HUDEP-2 (cell line): Measurements from ENCODE around the gene C1orf35.

ENCODE experiments used
- DNase-seq, 76 experiments: peaks; one replicate each; lab custom pipeline; 2025; ENCODE audit not compliant: unreplicated experiment in 76 of 76; lab: John Stamatoyannopoulos, UW

Gene C1orf35

DNA sequence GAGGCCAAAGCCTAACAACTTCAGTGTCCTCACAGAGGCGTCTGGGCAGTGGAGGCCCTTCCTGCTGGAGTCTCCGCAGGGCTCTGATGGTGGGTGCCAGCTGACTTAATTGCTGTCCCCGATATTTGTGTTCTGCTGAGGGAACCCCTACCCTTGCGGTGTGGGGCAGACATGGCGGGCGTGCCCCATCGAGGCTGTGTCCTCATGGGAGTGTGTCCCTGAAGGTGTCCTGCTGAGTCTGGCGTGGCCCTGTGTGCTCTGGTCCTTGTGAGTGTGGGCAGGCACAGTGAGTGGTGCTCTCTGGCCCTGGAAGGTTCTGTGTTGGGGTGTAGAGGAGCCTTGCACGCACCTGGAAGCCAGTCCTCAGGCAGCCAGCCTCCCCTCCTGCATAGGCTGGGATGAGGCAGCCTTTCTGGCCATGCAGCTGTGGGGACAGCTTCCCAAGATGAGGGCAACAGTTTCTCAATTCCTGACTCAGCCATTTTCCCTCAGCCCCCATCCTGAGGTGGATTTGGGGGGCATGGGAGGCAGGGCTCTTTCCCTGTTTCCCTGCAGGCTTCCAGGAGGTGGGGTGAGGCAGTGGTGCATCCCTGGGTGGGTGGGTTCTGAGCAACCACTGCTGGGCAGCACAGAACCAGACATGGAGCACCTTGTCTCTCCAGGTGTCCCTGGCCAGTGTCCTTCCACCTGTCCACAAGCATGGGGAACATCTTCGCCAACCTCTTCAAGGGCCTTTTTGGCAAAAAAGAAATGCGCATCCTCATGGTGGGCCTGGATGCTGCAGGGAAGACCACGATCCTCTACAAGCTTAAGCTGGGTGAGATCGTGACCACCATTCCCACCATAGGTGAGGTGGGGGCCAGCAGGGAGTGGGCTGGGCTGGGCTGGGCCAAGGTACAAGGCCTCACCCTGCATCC is 6.5 kb downstream of the C1orf35 start:
- no peak for DNase-seq

DNA sequence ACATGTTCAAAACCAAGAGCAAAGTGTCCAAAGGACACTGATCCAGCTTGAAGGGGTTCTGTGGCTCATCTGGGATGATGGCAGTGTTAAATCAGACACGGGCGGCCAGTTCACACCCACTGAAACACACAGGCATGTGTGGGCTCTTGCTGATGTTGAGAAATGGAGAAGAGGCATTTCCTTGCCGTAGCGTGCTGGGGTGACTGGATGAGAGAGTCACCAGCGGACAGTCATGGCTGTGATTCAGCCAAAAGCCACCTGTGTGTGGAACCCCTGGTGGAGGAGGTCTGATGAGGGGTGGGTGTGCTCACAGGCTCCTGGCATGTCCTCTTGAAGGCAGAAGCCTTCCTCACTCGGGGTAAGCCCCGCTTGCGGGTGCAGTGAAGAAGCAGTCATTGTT is 7.2 kb downstream of the C1orf35 start:
- DNase-seq: no peak

DNA sequence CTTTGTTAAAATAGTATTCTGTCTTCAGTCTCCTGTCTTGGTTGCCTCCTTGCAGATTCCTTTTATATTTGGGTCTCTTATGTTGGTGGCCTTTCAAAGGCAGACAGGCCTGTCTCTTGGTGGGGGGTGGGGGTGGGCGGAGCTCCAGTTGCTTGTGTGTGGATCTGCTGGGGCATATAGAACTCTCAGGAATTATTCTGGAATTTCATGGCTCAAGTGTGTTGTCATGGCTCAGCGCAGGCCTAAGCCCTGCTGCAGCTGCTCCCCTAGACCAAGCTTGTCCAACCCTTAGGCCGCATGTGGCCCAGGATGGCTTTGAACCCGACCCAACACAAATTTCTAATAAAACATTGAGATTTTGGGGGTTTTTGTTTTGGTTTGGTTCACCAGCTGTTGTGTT is 8.0 kb downstream of the C1orf35 start:
- DNase-seq: no peak

DNA sequence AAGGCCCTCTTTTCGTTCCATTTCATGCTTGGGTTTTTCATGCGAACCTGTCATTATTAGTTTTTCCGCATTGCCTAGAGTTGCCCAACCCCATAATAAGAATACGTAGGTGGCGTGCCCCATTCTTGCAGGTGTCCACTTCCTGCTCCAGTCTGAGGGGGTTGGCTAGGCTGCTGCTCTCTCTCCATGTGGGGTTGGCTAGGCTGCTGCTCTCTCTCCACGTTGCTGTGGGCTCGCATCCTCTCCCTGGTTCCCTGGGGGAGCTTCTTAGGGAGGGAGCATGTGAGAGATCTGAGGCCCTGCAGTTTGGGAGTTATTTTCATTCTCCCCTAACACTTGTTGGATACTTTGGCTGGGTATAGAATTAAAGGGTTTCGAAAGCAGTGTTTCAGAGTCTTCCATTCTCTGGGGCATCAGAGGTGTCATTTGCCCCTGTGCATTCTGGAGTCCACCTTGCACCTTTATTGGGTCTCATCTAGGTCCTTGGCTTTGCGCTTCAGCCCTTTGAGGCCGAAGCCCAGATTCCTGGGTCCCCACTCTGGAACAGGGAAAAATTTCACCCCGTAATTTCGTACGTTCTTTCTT is 8.6 kb downstream of the C1orf35 start:
- DNase-seq: no peak

DNA sequence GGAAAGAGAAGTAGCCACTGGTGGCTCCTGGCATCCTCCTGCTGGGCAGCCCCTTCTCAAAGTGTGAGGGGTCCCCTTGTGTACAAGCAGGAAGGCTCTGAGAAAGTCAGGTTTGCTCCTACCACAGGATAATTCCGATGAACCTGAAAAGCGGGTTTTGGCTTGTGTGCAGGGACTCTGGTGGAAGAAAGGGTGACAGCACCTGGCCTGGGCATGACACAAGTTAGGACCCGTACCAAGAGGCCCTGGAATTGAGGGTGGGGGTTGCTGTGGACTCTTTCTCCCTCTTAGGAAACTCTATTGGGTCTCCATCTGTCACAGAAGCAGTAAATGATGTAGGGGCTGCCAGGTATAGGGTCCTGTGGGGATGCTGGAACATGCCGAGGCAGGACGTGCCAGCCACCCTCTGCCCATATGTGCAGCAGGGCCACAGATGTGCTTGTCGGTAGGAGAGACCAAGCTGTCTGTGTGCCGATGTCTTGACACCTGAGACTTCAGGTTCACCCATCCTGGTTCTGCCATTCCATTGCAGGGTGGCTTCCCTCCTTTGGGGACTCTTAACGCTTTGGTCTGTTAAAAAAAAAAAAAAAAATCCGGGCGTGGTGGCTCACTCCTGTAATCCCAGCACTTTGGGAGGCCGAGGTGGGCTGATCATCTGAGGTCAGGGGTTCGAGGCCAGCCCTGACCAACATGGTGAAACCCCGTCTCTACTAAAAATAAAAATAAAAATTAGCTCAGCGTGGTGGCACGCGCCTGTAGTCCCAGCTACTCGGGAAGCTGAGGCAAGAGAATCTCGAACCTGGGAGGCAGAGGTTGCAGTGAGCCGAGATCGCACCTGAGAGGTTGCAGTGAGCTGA is 9.8 kb downstream of the C1orf35 start:
- DNase-seq: no peak

DNA sequence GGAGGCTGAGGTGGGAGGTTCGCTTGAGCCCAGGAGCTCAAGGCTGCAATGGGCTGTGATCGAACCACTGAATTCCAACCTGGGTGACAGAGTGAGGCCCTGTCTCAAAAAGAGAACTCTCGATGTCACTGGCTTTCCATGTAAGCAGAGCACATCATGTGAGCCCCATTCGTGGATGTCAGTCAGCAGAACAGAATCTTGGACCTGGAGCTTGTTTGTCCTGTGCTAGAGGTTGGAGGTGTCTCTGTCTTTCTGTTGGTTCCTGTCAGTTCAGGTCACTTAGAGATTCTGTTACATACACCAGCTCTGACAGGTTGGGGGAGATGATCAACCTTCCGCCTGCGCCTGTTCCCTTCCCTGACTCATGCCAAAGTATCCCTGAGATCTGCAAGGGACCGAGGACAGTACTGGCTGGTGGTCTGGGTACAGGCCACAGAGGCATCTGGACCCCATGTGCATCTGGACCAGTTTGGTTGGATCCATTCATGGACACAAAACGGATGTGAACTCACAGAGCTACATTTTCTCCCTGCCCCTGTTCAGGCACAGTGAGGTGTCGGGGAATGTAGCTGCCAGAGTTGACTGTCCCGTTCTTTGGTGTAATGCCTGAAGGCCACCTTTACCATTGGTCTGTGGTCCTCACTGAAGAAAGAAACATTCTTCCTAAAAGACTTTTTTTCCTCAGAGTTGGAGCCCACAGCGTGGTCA is 10.6 kb downstream of the C1orf35 start:
- no peak for DNase-seq

DNA sequence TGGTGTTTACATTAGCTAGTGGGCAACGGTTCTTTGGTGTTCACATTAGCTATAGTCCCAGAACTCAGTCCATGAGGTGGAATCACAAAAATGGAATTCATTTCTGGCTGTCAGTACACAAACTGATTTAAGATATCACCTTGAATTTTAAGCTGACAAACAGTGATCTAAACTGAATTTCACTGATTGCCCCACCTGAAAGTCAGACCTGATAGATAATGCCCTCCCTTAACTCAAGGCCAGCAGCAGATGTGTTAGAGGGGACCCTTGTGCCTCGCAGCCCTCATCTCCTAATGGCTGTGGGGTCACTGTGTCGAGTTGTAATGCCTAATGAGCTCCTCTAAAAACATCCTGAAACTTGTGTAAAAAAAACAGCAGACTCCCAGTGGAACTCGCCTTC is 12.0 kb downstream of the C1orf35 start:
- no peak for DNase-seq

DNA sequence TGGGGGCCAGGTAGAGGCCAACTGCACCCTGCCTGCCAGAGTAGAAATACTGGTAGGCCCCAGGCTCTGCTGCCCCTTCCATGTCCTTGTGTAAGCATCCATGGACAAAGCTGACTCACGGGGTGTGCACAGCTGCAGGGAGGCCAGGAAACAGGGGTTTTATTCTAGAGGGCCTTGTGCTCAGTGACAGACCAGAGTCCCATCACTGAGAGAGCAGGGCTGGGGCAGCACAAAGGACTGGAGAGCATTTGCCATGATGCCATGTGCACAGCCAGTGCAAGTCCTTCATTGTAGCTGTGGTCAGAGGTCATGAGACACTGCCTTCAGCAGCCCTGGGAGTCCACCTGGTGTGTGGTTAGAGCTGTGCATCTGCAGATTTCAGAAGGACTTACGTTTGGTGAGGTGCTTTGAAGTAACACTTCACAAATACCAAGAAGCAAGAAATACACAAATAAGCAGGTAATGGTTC is 12.5 kb downstream of the C1orf35 start:
- DNase-seq: no peak

DNA sequence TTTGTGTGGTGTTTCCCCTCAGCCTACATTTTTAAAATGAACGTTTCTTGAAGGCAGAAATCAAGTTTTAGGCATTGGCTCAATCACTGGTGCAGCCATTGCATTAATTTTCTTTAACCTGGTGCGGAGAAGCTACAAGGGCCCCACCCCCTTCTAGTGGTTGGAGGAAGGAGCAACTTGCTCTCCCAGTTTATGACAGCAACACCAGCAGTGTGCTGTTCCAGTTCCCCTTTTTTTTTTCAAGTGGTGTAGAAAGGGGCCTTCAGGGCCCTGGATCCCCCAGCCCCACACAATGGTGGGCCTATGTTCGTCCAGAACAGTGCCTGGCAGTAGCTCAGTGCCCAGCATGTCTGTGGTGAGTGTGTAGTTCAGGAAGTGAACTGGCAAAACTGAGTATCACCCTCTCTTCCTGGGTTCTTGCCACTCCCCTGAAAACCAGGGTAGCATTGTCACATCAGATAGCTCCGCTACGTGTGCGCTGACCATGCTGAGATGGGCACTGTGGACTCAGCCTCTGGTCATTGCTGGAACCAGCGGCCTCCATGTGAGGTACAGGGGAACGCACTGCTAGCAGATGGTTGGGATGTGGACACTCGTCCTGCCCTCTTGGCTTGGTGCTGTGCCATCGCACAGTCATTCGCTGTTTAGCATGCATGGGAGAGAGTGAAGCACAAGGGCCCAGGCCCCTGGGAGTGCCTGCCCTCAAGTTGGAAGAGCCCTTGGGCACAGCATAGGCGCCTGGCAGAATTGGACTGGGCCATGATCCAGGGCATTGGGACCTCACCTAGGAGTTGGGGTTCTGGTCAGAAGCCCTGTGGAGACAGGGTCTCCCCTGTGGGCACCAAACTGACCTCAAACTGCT is 13.4 kb downstream of the C1orf35 start:
- no peak for DNase-seq

DNA sequence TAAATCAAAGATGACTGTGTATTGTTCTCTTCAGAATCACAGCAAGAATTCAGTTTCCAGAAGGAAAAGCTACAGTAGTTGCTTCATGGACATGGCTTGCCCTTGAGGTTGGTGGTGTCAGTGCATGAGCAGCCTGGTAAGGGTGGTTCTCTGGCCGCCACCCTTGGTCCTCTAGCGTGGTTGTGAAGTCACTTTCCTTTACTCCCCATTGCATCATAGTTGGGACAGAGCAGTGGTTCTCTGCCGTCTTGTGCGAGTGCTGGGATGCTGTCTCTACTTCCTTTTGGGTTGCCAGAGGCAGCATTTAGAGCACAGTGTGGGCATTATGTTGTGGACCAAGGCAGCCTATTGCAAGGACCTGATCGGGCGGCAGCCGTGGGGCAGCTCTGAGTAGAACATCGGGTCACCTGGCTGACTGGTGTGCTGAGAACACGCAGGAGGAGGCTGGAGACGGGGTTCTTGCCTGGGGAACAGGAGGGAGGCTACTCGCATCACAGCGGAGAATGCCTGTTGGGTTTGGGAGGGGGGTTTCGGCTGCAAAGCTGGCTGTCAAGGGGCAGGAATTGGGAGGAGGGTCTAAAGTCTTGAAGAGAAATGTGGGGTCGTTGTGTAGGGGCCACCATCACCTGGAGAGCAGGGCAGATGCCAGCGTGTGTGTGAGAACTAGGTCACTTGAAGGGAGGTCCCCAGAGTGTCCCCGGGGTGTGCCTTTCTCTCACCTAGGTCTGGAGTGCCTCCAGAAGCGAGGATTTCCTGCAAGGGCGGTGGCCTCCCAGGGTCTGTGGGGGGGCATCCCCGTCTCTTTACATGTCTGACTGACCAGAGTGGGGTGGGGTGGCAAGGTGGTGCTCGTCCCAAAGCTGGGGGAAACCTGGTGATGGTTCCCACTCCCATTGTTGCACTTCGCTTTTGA is 14.3 kb downstream of the C1orf35 start:
- DNase-seq: peak in 1 of 76 experiments; percentile 14

DNA sequence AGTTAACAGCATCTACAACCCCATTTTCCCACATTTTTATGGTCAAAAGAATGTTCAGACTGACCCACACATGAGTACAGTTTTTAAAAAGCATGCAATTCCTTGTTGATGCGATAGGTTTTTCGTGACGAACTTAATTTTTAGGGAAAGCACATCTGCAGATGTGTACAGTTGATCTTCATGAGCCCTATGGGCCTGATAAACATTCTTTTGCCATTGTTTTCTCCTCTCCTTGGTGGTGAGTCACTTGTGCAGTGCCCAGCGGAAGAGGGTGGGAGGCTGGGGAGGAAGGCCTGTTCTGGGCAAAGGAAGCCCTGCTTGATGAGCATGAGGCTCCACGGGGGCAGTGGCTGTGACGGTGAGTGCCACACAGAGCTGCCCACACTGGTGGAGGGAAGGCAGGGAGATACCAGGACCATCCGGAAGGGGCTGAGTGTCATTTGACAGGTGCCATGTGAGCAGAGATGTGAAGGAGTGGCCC is 15.3 kb downstream of the C1orf35 start:
- DNase-seq: peak in 45 of 76 experiments; percentile 6 to 57 (median 29)

DNA sequence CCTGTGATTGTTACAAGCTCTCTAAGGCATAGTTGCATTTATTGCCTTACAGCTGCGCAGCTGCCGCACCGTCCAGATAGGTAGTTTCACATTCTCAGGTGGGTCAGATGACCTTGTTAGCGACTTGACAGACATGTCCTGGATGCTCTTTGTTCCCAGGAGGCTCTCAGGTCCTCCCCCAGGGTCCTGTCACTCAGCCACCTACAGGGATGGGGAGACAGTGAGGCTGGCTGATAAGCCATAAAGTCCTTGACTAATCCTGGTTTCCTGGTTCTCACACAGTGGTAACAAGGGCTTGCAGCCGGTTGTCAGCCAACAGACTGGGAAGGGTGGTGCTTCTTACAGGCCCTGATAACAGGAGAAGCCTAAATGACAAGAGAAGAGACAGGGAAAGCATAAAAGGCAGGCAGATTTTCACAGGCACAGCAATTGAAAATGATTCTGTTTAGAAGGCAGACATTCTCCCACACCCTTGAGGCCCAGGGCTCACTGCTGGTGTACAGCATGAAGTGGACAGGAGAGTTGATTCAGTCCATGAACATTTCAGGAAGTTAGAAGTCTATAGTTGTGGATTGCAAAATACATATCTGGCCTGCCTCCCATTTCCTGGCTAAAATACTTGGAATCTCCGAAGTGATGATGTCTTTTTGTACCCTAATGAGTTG is 17.7 kb downstream of the C1orf35 start:
- DNase-seq: peak in 60 of 76 experiments; percentile 9 to 71 (median 40)

DNA sequence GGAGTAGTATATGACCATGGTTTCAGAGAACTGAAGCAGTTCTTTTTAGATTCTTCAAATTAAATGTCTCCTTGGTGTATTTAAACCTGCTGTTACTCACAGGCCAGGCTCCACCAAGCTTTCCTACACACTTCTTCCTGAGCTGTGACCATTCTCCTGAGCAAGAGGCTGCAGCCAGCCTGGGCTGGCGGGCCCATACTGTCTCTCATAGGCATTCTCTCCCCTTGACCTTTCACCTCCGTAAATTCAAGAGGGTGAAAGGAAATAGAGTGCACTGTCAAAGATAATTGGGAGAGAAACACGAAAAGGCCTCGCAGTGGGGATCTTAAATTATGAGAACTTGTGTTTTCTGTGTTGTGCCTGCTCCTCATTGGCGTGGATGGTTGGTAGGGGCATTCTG is 18.3 kb downstream of the C1orf35 start:
- no peak for DNase-seq

DNA sequence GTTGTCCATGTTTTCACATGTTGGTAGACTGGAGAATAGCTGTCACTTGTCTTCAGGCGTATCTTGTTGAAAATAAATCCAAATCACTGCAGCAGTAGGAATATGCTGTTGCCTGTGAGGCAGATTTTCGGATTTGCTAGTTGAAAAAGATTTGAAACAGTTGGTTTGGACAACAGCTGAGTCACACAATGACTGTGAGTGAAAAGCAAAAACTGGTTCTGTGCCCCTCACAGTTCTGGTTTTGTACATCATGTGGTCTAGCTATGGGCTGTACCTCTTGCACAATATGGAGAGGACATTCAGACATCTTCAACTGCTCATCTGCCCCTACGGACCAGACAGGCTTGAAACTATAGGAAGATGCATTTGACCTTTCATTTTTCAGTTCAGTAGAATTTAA is 18.8 kb downstream of the C1orf35 start:
- DNase-seq: peak in 1 of 76 experiments; percentile 14

DNA sequence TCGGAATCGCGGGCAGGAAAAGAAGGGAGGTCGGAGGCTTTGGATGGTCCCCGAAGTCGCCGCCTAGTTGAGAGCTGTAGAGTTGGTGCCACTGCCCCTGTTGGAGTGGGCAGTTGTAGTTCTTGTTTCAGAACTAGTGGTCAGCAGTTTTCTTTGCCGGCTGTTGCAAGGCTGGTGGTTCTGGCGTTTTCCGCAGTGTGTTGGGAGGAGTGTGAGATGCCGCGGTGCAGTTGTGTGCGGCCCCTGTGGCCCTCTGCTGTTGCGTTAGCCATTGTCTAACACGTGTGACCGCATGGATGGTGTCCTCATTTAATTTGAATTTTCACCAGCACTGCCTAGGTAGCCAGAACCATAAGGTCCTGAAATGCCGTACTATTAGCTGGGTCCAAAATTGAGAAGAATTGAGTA is 19.2 kb downstream of the C1orf35 start:
- no peak for DNase-seq

DNA sequence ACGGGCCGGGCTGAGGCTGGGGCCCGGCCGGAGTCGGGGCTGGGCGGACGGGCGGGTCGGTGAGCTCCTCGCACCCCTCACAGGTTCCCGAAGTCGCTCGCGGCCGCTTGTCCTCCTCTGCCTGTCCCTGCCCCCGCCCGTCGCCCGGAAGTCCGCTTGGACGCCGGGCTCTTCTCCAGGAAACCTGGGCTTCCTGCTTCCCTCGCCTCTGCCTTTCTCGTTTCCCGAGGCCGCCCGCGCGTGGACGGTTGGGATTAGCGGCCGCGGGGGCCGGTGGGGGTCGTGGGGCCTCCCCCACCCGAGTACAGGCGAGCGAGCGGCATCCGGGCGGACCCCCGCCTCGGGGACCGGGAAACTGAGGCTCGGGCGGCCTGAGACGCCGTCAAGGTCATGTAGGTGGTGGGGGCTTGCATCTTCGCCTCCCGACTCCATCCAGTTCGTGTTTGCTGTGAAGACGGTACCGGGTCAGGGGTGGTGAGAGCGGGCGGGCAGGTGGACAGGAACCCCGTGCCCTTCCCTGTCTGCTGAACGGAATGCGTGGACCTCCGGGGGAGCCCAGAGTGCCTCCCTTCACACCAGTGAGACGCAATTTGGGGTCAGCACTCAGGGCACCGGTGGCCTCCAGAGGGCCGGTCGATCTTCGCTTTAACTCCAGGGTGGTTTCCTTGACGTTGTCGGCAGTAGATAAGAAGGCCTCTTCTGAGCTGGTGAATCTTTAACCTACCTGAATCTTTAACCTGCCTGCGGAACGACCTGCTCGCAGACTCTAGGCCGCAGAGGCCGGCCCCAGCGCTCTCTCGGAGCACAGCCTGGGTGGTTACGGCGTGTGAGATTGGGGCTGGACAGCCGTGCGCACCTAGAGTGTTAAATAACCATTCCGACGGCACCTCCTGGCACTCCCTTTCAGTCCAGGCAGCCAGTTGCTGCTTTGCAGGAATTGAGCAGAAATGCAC is 19.9 kb downstream of the C1orf35 start:
- peak in 8 of 76 experiments; percentile 7 to 44 (median 18) for DNase-seq
